MM.1S (cell line): ENCODE measurements around the gene ERCC6L2.

ENCODE experiments used
- CTCF ChIP-seq: fragments of 300-600 bp; sonication (generic); IDR thresholded peaks from 2 replicates; pipeline ENCODE4 v1.5.1; 2016; ENCODE audit warnings: antibody characterized with exemption, low read length, mixed read lengths
- EZH2 ChIP-seq: fragments of 300-600 bp; sonication (generic); optimal IDR thresholded peaks from 2 replicates; pipeline ENCODE3; 2017; ENCODE audit warnings: low read depth, mild to moderate bottlenecking, antibody characterized with exemption, low read length, mixed read lengths

GRCh38 chr9:96015876-96016686 lies 140.6 kb downstream of the ERCC6L2 start:
- TF ChIP-seq CTCF (no peak), EZH2 (no peak)
